Loucy (cell line): Measurements from ENCODE around the gene CDH4.

Experiments
- H2AFZ ChIP-seq: fragments of 200-600 bp; sonication (generic); 2 replicates; pipeline ENCODE4 v1.6.0; 2016; ENCODE audit warnings: antibody characterized with exemption, mild to moderate bottlenecking, low read length, moderate library complexity
- H3F3A ChIP-seq: fragments of 200-600 bp; 2 replicates; pipeline ENCODE4 v1.6.0; 2016; ENCODE audit warnings: antibody characterized with exemption, low read depth, mild to moderate bottlenecking
- H3K27me3 ChIP-seq: fragments of 200-600 bp; sonication (generic); 2 replicates; pipeline ENCODE4 v1.6.1; 2014; ENCODE audit warnings: low read length, mild to moderate bottlenecking; ENCODE audit not compliant: insufficient read depth, poor library complexity, severe bottlenecking
- H3K36me3 ChIP-seq: fragments of 200-600 bp; sonication (generic); 2 replicates; pipeline ENCODE4 v1.6.1; 2016; ENCODE audit warnings: low read length; ENCODE audit not compliant: insufficient read depth
- H3K4me1 ChIP-seq: fragments of 200-600 bp; sonication (generic); 2 replicates; pipeline ENCODE4 v1.5.1; 2014; ENCODE audit warnings: low read length, mild to moderate bottlenecking; ENCODE audit not compliant: insufficient read depth, poor library complexity, severe bottlenecking
- H3K4me2 ChIP-seq: fragments of 200-600 bp; sonication (generic); 2 replicates; pipeline ENCODE4 v1.6.0; 2014; ENCODE audit warnings: antibody characterized with exemption, low read length, low read depth, mild to moderate bottlenecking; ENCODE audit not compliant: poor library complexity, severe bottlenecking
- H3K4me3 ChIP-seq: fragments of 200-600 bp; sonication (generic); 2 replicates; pipeline ENCODE4 v1.5.1; 2014; ENCODE audit warnings: low read length, mild to moderate bottlenecking, mixed read lengths; ENCODE audit not compliant: poor library complexity, severe bottlenecking
- H3K79me2 ChIP-seq: fragments of 200-600 bp; sonication (generic); 2 replicates; pipeline ENCODE4 v1.6.1; 2014; ENCODE audit warnings: low read length; ENCODE audit not compliant: insufficient read depth
- H3K9ac ChIP-seq: fragments of 200-600 bp; sonication (generic); 2 replicates; pipeline ENCODE4 v1.6.0; 2014; ENCODE audit warnings: mild to moderate bottlenecking, low read depth, low read length, moderate library complexity; ENCODE audit not compliant: poor library complexity, severe bottlenecking
- H3K9me2 ChIP-seq: fragments of 200-600 bp; sonication (generic); replicated peaks from 2 replicates; pipeline ENCODE4 v1.6.1; 2016; ENCODE audit warnings: low read depth, low read length, mixed read lengths
- H3K9me3 ChIP-seq: fragments of 200-600 bp; sonication (generic); 2 replicates; pipeline ENCODE4 v1.6.1; 2014; ENCODE audit warnings: mild to moderate bottlenecking, antibody characterized with exemption, low read length, low read depth; ENCODE audit not compliant: insufficient read depth
- H4K20me1 ChIP-seq: fragments of 200-600 bp; sonication (generic); 2 replicates; pipeline ENCODE4 v1.6.0; 2014; ENCODE audit warnings: antibody characterized with exemption, low read length, mild to moderate bottlenecking; ENCODE audit not compliant: insufficient read depth, poor library complexity, severe bottlenecking
- EZH2phosphoT487 ChIP-seq: fragments of 200-600 bp; IDR thresholded peaks from 2 replicates; pipeline ENCODE4 v1.6.1; 2018; ENCODE audit warnings: antibody characterized with exemption, mild to moderate bottlenecking, moderate library complexity, borderline replicate concordance
- TF ChIP-seq, protein P1 (sequence below): fragments of 200-600 bp; sonication (generic); conservative IDR thresholded peaks from 2 replicates; pipeline ENCODE4 v1.5.1; 2014; ENCODE audit warnings: mild to moderate bottlenecking, antibody characterized with exemption, low read length

The CDH4 gene

DNA sequence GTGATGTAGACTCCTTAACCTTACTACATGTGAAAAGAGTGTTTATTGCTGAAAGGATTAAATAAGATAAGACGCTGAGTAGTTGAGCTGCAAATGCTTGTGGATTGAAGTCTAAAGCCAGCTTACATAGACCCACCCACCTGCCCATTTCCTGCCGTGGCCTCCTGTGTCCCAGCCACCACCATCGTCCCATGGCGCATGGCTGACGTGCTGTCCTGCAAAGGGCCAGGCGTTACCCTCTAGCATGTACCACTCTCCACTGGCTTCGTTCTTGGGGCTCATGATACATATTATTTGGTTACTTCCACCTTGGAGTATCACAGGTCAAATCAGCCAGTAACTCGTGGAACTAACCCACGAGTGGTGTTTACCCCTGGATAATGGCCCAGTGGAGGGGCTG is 181.8 kb downstream of the CDH4 start:
- no peak overlapping the region for H3K4me3 ChIP-seq
- no peak overlapping the region for H2AFZ ChIP-seq
- H3K4me2 ChIP-seq, result no peak overlapping the region
- no peak overlapping the region for H3K9ac ChIP-seq
- no peaks in the 10 kb centered on the region for H3K9me3 ChIP-seq
- peaks cover 27% of the 10 kb centered on the region for H3K4me1 ChIP-seq
- H3K9me2 ChIP-seq, result no peaks in the 10 kb centered on the region
- H4K20me1 ChIP-seq, result no peaks in the 10 kb centered on the region
- H3F3A ChIP-seq, result no peaks in the 10 kb centered on the region
- H3K79me2 ChIP-seq, result no peaks in the 10 kb centered on the region
- H3K36me3 ChIP-seq, result no peaks in the 10 kb centered on the region
- no peaks in the 10 kb centered on the region for H3K27me3 ChIP-seq
- TF ChIP-seq, protein P1, sequence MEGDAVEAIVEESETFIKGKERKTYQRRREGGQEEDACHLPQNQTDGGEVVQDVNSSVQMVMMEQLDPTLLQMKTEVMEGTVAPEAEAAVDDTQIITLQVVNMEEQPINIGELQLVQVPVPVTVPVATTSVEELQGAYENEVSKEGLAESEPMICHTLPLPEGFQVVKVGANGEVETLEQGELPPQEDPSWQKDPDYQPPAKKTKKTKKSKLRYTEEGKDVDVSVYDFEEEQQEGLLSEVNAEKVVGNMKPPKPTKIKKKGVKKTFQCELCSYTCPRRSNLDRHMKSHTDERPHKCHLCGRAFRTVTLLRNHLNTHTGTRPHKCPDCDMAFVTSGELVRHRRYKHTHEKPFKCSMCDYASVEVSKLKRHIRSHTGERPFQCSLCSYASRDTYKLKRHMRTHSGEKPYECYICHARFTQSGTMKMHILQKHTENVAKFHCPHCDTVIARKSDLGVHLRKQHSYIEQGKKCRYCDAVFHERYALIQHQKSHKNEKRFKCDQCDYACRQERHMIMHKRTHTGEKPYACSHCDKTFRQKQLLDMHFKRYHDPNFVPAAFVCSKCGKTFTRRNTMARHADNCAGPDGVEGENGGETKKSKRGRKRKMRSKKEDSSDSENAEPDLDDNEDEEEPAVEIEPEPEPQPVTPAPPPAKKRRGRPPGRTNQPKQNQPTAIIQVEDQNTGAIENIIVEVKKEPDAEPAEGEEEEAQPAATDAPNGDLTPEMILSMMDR, result no peak
- no peak for TF ChIP-seq EZH2phosphoT487

DNA sequence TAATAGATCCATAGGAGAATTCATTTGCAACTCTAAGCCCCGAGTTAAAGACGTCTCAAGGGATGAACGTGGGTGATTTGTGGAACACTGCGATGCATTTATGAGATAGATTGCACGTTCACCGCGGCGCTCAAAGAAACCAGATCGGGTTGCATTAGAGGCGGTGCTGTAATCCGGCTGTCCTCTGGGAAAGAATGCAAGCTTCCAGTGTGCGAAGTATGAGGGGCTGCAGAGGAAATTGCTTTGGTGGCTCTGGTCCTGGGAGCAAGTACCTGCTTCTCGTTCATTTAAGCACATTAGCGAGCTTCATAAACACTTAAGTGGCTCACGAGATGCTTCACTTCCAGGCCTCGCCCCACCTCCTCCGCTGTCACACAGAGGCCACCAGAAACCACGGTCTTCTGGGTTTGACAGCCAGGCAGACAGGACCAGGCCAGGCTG is 182.3 kb downstream of the CDH4 start:
- Histone ChIP-seq H2AFZ (no peak overlapping the region), H3K4me3 (no peak overlapping the region), H3K4me1 (peaks cover 27% of the 10 kb centered on the region), H3K27me3 (no peaks in the 10 kb centered on the region), H3K9me3 (no peaks in the 10 kb centered on the region), H3K79me2 (no peaks in the 10 kb centered on the region), H3K9ac (no peak overlapping the region), H4K20me1 (no peaks in the 10 kb centered on the region), H3K4me2 (no peak overlapping the region), H3K9me2 (no peaks in the 10 kb centered on the region), H3F3A (no peaks in the 10 kb centered on the region), H3K36me3 (no peaks in the 10 kb centered on the region)
- no peak for TF ChIP-seq EZH2phosphoT487
- TF ChIP-seq, protein P1, result no peak

DNA sequence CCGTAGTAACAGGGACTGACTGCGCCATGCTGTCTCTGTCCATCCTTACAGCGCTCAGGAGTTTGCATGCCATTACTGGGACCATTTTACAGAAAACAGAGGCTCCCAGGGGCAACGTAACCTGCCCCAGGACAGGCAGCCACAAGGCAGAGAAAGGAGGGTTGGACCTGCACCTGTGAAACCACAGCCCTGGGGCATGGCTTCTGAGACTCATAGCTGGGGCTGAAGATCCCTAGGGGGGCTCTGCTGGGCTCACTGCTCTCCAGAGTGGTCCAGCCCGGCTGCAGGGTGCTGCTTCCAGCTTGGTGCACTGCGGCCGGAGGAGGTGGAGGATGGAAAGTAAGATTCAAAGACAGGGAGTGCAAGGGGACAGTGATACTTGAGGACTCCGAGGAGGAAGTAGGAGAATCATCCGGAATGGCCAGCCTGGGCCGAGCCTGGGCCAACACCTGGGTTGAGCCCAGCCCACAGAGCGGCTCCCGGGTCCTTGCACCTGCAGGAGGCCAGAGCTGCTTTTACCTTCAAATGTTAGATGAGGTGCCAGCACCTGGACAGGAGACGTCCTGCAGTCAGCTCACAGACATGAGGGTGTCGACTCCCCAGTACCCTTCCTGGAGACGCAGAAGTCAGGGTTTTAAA is 183.2 kb downstream of the CDH4 start:
- Histone ChIP-seq H3K79me2 (no peaks in the 10 kb centered on the region), H3K4me2 (no peak overlapping the region), H3F3A (no peaks in the 10 kb centered on the region), H4K20me1 (no peaks in the 10 kb centered on the region), H3K4me1 (peaks cover 27% of the 10 kb centered on the region), H2AFZ (no peak overlapping the region), H3K27me3 (no peaks in the 10 kb centered on the region), H3K9me2 (no peaks in the 10 kb centered on the region), H3K9ac (no peak overlapping the region), H3K9me3 (no peaks in the 10 kb centered on the region), H3K4me3 (no peak overlapping the region), H3K36me3 (no peaks in the 10 kb centered on the region)
- no peak for TF ChIP-seq EZH2phosphoT487
- TF ChIP-seq, protein P1, result no peak
